GM23338 (cell line): ENCODE results near the gene YIF1A. TPM values are rescaled to one million over a fixed set of nuclear protein-coding genes. Genes with fewer than 3 reads are reported as not detected.
"Not testable (repeated sequence)": the region's sequence is repeated elsewhere in the genome, so short reads cannot be mapped to it uniquely, and the experiment has no call there.

ENCODE experiments used
- ATAC-seq: fragments of 200-7000 bp; cut with Tn5 transposase; 3 replicates; pipeline ENCODE4 v1.9.1; 2020
- DNase-seq: peaks from one replicate; pipeline ENCODE4 v3.0.0-alpha.2; 2015; ENCODE audit warnings: low spot score
- H2AFZ ChIP-seq: fragments of 200-600 bp; sonication (generic); 2 replicates; pipeline ENCODE4 v1.8.0; 2016; ENCODE audit warnings: antibody characterized with exemption, mild to moderate bottlenecking, moderate library complexity
- H3F3A ChIP-seq: fragments of 200-600 bp; sonication (generic); replicated peaks from 2 replicates; pipeline ENCODE4 v1.8.0; 2017; ENCODE audit warnings: antibody characterized with exemption, mixed run types, low read depth
- H3K27ac ChIP-seq: fragments of 200-600 bp; sonication (generic); 2 replicates; pipeline ENCODE4 v1.6.1; 2016; ENCODE audit warnings: low read depth
- H3K27me3 ChIP-seq: fragments of 200-600 bp; sonication (generic); 2 replicates; pipeline ENCODE4 v1.8.0; 2016; ENCODE audit warnings: mild to moderate bottlenecking, mixed run types, moderate library complexity; ENCODE audit not compliant: insufficient read depth
- H3K36me3 ChIP-seq: fragments of 200-600 bp; sonication (generic); 2 replicates; pipeline ENCODE4 v1.8.0; 2016; ENCODE audit warnings: mild to moderate bottlenecking; ENCODE audit not compliant: insufficient read depth
- H3K4me1 ChIP-seq: fragments of 200-600 bp; sonication (generic); 2 replicates; pipeline ENCODE4 v1.8.0; 2016; ENCODE audit warnings: mild to moderate bottlenecking, moderate library complexity; ENCODE audit not compliant: insufficient read depth
- H3K4me2 ChIP-seq: fragments of 200-600 bp; sonication (generic); 2 replicates; pipeline ENCODE4 v1.7.1; 2017; ENCODE audit warnings: mixed run types
- H3K4me3 ChIP-seq: fragments of 200-600 bp; sonication (generic); 2 replicates; pipeline ENCODE4 v1.6.1; 2016; ENCODE audit warnings: mixed run types
- H3K79me2 ChIP-seq: fragments of 200-600 bp; sonication (generic); replicated peaks from 2 replicates; pipeline ENCODE4 v1.8.0; 2017; ENCODE audit warnings: mild to moderate bottlenecking; ENCODE audit not compliant: insufficient read depth
- H3K9me2 ChIP-seq: fragments of 200-600 bp; sonication (generic); 2 replicates; pipeline ENCODE4 v1.8.0; 2017; ENCODE audit not compliant: insufficient read depth
- H4K20me1 ChIP-seq: fragments of 200-600 bp; sonication (generic); replicated peaks from 2 replicates; pipeline ENCODE4 v1.8.0; 2017; ENCODE audit warnings: mild to moderate bottlenecking; ENCODE audit not compliant: insufficient read depth
- H3K27ac Mint-ChIP-seq: 2 replicates; pipeline ENCODE4 v1.8.0; 2020; ENCODE audit warnings: inconsistent platforms, mild to moderate bottlenecking, moderate library complexity, mixed read lengths
- H3K27me3 Mint-ChIP-seq: 3 replicates; pipeline ENCODE4 v1.8.0; 2022; ENCODE audit warnings: low read depth, mild to moderate bottlenecking, moderate library complexity, mixed read lengths, inconsistent platforms; ENCODE audit not compliant: insufficient read depth, poor library complexity
- H3K36me3 Mint-ChIP-seq: 3 replicates; pipeline ENCODE4 v1.8.0; 2021; ENCODE audit warnings: low read depth, mild to moderate bottlenecking, inconsistent platforms, moderate library complexity, mixed read lengths
- H3K4me1 Mint-ChIP-seq: 3 replicates; pipeline ENCODE4 v1.8.0; 2020; ENCODE audit warnings: mild to moderate bottlenecking, inconsistent platforms, mixed read lengths
- H3K4me3 Mint-ChIP-seq: 3 replicates; pipeline ENCODE4 v1.8.0; 2021; ENCODE audit warnings: moderate library complexity, mild to moderate bottlenecking, inconsistent platforms, mixed read lengths
- H3K9me3 Mint-ChIP-seq: 3 replicates; pipeline ENCODE4 v1.8.0; 2020; ENCODE audit warnings: moderate library complexity, mild to moderate bottlenecking, inconsistent platforms, mixed read lengths
- ETS1 ChIP-seq: IDR thresholded peaks from 2 replicates; pipeline ENCODE4 v1.6.1; 2016; ENCODE audit warnings: antibody characterized with exemption
- EZH2phosphoT487 ChIP-seq: fragments of 200-600 bp; sonication (generic); IDR thresholded peaks from one replicate; pipeline ENCODE4 v1.8.1; 2018; ENCODE audit warnings: antibody characterized with exemption; ENCODE audit not compliant: unreplicated experiment
- NANOG ChIP-seq: IDR thresholded peaks from 2 replicates; pipeline ENCODE4 v1.6.1; 2016; ENCODE audit warnings: antibody characterized with exemption, borderline replicate concordance
- REST ChIP-seq: IDR thresholded peaks from one replicate; pipeline ENCODE4 v1.6.1; 2018; ENCODE audit warnings: antibody characterized with exemption; ENCODE audit not compliant: unreplicated experiment
- ZNF331 ChIP-seq: fragments of 250-450 bp; sonication (Bioruptor Pico); IDR thresholded peaks from 2 replicates; pipeline ENCODE4 v1.5.0; 2020; ENCODE audit warnings: low read depth, mild to moderate bottlenecking, moderate library complexity
- polyA plus RNA-seq: library from polyadenylated mRNA; unstranded; fragments of >200 nt; fragmentation: Nextera tagmentation; extraction: Ambion mirVana; gene quantifications from 2 replicates; pipeline ENCODE4 v1.2.1, GENCODE V29; 2016
- total RNA-seq: library from RNA; depleted of rRNA; stranded (reverse); fragments of >200 nt; shearing (Covaris generic); gene quantifications from 2 replicates; pipeline ENCODE4 v1.2.3, GENCODE V29; 2014

YIF1A gene
- total and polyA plus RNA-seq, 2 experiments from 2014 or later, result 75.6 to 87.0 TPM

GRCh38 chr11:66320748-66321147 is 31.8 kb upstream of the YIF1A start:
- H3K27ac Mint-ChIP-seq, H3K36me3 ChIP-seq, H3K4me3 ChIP-seq, H4K20me1 ChIP-seq, ATAC-seq, H3K4me2 ChIP-seq, H3F3A ChIP-seq, H3K79me2 ChIP-seq, H3K27ac ChIP-seq, H2AFZ ChIP-seq, H3K9me2 ChIP-seq, DNase-seq, H3K27me3 ChIP-seq, H3K4me3 Mint-ChIP-seq: not testable (repeated sequence)
- H3K27me3 Mint-ChIP-seq, result peaks cover 25% of the 10 kb centered on the region
- H3K4me1 ChIP-seq, result peaks cover 20% of the 10 kb centered on the region
- peaks cover 24% of the 10 kb centered on the region for H3K4me1 Mint-ChIP-seq
- peaks cover 20% of the 10 kb centered on the region for H3K36me3 Mint-ChIP-seq
- peaks cover 21% of the 10 kb centered on the region for H3K9me3 Mint-ChIP-seq

- H3K4me1 Mint-ChIP-seq, result peaks cover 26% of the 10 kb centered on the region
- not testable (repeated sequence) for H3K36me3 ChIP-seq, H4K20me1 ChIP-seq, H3K79me2 ChIP-seq, H3K27ac Mint-ChIP-seq, H3K9me2 ChIP-seq, H3K27ac ChIP-seq, H2AFZ ChIP-seq, H3K27me3 ChIP-seq, H3K4me3 ChIP-seq, H3K4me3 Mint-ChIP-seq, H3K4me2 ChIP-seq, DNase-seq, ATAC-seq, H3F3A ChIP-seq
- H3K27me3 Mint-ChIP-seq, result peaks cover 26% of the 10 kb centered on the region
- peaks cover 22% of the 10 kb centered on the region for H3K36me3 Mint-ChIP-seq
- H3K4me1 ChIP-seq, result peaks cover 20% of the 10 kb centered on the region
- H3K9me3 Mint-ChIP-seq, result peaks cover 21% of the 10 kb centered on the region
Observed at GRCh38 chr11:66320289-66320688, 31.3 kb upstream of the YIF1A start.

GRCh38 chr11:66318600-66318970 is 29.6 kb upstream of the YIF1A start:
- Histone ChIP-seq H3K79me2 (no peaks in the 10 kb centered on the region), H3F3A (0 out of 2 replicates have a peak, but pooled peaks cover 9% of the 10 kb centered on the region), H4K20me1 (no peaks in the 10 kb centered on the region), H3K27me3 (no peaks in the 10 kb centered on the region), H3K9me2 (no peaks in the 10 kb centered on the region), H3K4me3 (no peak overlapping the region), H2AFZ (peak overlapping the region; percentile 93), H3K36me3 (no peaks in the 10 kb centered on the region), H3K4me2 (peak overlapping the region; percentile 77), H3K4me1 (peaks cover 23% of the 10 kb centered on the region), H3K27ac (0 out of 2 replicates have a peak overlapping the region, but pooled peaks have one; percentile 57)
- H3K9me3 Mint-ChIP-seq, result peaks cover 21% of the 10 kb centered on the region
- H3K36me3 Mint-ChIP-seq, result peaks cover 22% of the 10 kb centered on the region
- no peak overlapping the region; the same call in 2 of the 3 replicates for H3K4me3 Mint-ChIP-seq
- H3K4me1 Mint-ChIP-seq, result peaks cover 30% of the 10 kb centered on the region
- TF ChIP-seq EZH2phosphoT487 (no peak), NANOG (no peak)
- DNase-seq (no peak), ATAC-seq (no peak)
- peaks cover 32% of the 10 kb centered on the region for H3K27me3 Mint-ChIP-seq
- no peak overlapping the region for H3K27ac Mint-ChIP-seq

- peak overlapping the region; percentile 77 for H3K4me2 ChIP-seq
- TF ChIP-seq ZNF331 (CRISPR knock-in tag) (no peak), ETS1 (peak; percentile 37; the same call in 1 of the 2 replicates), REST (no peak), EZH2phosphoT487 (no peak)
- H3K4me3 Mint-ChIP-seq, result peak overlapping the region; percentile 42; the same call in 2 of the 3 replicates
- no peaks in the 10 kb centered on the region for H3K36me3 ChIP-seq
- no peaks in the 10 kb centered on the region for H3K79me2 ChIP-seq
- H3K9me2 ChIP-seq, result no peaks in the 10 kb centered on the region
- no peaks in the 10 kb centered on the region for H4K20me1 ChIP-seq
- peak overlapping the region; percentile 93 for H2AFZ ChIP-seq
- peaks cover 23% of the 10 kb centered on the region for H3K4me1 ChIP-seq
- H3K27ac Mint-ChIP-seq, result peak overlapping the region; percentile 90
- H3K27me3 Mint-ChIP-seq, result peaks cover 32% of the 10 kb centered on the region
- peak; percentile 9 for ATAC-seq
- peaks cover 21% of the 10 kb centered on the region for H3K9me3 Mint-ChIP-seq
- peaks cover 32% of the 10 kb centered on the region for H3K4me1 Mint-ChIP-seq
- peaks cover 9% of the 10 kb centered on the region; the same call in 1 of the 2 replicates for H3F3A ChIP-seq
- H3K36me3 Mint-ChIP-seq, result peaks cover 22% of the 10 kb centered on the region
- peak; percentile 73 for DNase-seq
- no peaks in the 10 kb centered on the region for H3K27me3 ChIP-seq
- H3K27ac ChIP-seq, result peak overlapping the region; percentile 87
- peak overlapping the region; percentile 41; the same call in 1 of the 2 replicates for H3K4me3 ChIP-seq
Observed at GRCh38 chr11:66317723-66318599, 29.0 kb upstream of the YIF1A start.
